D341Med (cell line): ENCODE data around the gene TM4SF4.

Experiments
- DNase-seq: peaks from one replicate; pipeline ENCODE4 v3.0.0; 2012; ENCODE audit warnings: low spot score

The TM4SF4 gene

GRCh38 chr3:149512073-149512782 lies 37.7 kb downstream of the TM4SF4 start:
- DNase-seq, result peak; percentile 78

GRCh38 chr3:149514471-149514870 lies 40.0 kb downstream of the TM4SF4 start:
- DNase-seq, result no peak

GRCh38 chr3:149515249-149515648 lies 40.8 kb downstream of the TM4SF4 start:
- no peak for DNase-seq

- no peak for DNase-seq
These were observed 42.4 kb downstream of the TM4SF4 start for GRCh38 chr3:149516920-149517319.

GRCh38 chr3:149519912-149520311 lies 45.4 kb downstream of the TM4SF4 start:
- DNase-seq, result no peak

GRCh38 chr3:149523512-149524299 lies 49.2 kb downstream of the TM4SF4 start:
- no peak for DNase-seq

GRCh38 chr3:149527531-149528339 lies 53.2 kb downstream of the TM4SF4 start:
- no peak for DNase-seq

- DNase-seq, result no peak
These were observed 53.8 kb downstream of the TM4SF4 start for GRCh38 chr3:149528340-149528650.

GRCh38 chr3:149529099-149529498 lies 54.6 kb downstream of the TM4SF4 start:
- no peak for DNase-seq

GRCh38 chr3:149532489-149533180 lies 58.1 kb downstream of the TM4SF4 start:
- DNase-seq, result no peak

GRCh38 chr3:149534082-149534481 lies 59.6 kb downstream of the TM4SF4 start:
- no peak for DNase-seq

GRCh38 chr3:149534671-149535332 lies 60.3 kb downstream of the TM4SF4 start:
- no peak for DNase-seq

GRCh38 chr3:149535333-149535685 lies 60.8 kb downstream of the TM4SF4 start:
- DNase-seq, result no peak

- DNase-seq, result no peak
These were observed 61.9 kb downstream of the TM4SF4 start for GRCh38 chr3:149536429-149536828.

GRCh38 chr3:149538371-149538770 lies 63.9 kb downstream of the TM4SF4 start:
- no peak for DNase-seq

GRCh38 chr3:149541091-149541491 lies 66.6 kb downstream of the TM4SF4 start:
- no peak for DNase-seq

- no peak for DNase-seq
These were observed 68.1 kb downstream of the TM4SF4 start for GRCh38 chr3:149542375-149543312.

GRCh38 chr3:149545049-149545448 lies 70.6 kb downstream of the TM4SF4 start:
- no peak for DNase-seq

GRCh38 chr3:149547413-149547812 lies 72.9 kb downstream of the TM4SF4 start:
- DNase-seq, result no peak

- no peak for DNase-seq
These were observed 73.6 kb downstream of the TM4SF4 start for GRCh38 chr3:149547954-149548668.
